GM12878 (cell line): ENCODE results near the gene PDSS1. TPM values are rescaled to one million over a fixed set of nuclear protein-coding genes. Genes with fewer than 3 reads are reported as not detected.

Experiments
- ATAC-seq: fragments of 200-7000 bp; cut with Tn5 transposase; 3 replicates; pipeline ENCODE4 v1.9.1; 2020; ENCODE audit warnings: mild to moderate bottlenecking, moderate library complexity
- BruUV-seq: library from RNA; stranded (reverse); fragments of 400-500 nt; replicated peaks from 2 replicates; lab custom pipeline; 2021; lab: Mats Ljungman, UMichigan
- CTCF ChIA-PET: fragments of 300-600 bp; sonication (Branson Sonifier 250); formaldehyde crosslinking; extraction: SDS; loops from one replicate; lab custom pipeline; 2021; ENCODE audit warnings: inconsistent platforms; lab: Yijun Ruan, JAX
- POLR2A ChIA-PET: fragments of 350-600 bp; formaldehyde crosslinking; extraction: SDS; loops from one replicate; lab custom pipeline; 2021; ENCODE audit warnings: inconsistent platforms; lab: Charles Lee
- RAD21 ChIA-PET: fragments of 300-600 bp; sonication (Branson Sonifier 250); formaldehyde crosslinking; loops from one replicate; lab custom pipeline; 2023; ENCODE audit warnings: antibody characterized with exemption; ENCODE audit not compliant: unreplicated experiment; lab: Charles Lee
- SMC1A ChIA-PET: fragments of 300-600 bp; sonication (Branson Sonifier 250); formaldehyde crosslinking; loops from one replicate; lab custom pipeline; 2023; ENCODE audit not compliant: unreplicated experiment, uncharacterized antibody; lab: Charles Lee
- DNase-seq: peaks from one replicate; pipeline ENCODE4 v3.0.0-alpha.2; 2011; ENCODE audit warnings: low read depth, low spot score
- FAIRE-seq: peaks from 3 replicates; lab custom pipeline; 2011; peaks lifted over from hg19 to GRCh38; lab: Jason Lieb, UNC
- H2AFZ ChIP-seq: 2 replicates; pipeline ENCODE4 v1.6.0; 2011; ENCODE audit warnings: low read depth, low read length, control low read depth; ENCODE audit not compliant: control insufficient read depth
- H3K27ac ChIP-seq: 2 replicates; pipeline ENCODE4 v1.5.1; 2011; ENCODE audit warnings: control low read depth; ENCODE audit not compliant: control insufficient read depth, insufficient read depth
- H3K27me3 ChIP-seq, 2 experiments: replicated peaks in 1 of 2; 2 replicates each; pipeline versions ENCODE4 v1.6.0 to v1.6.1; 2011; ENCODE audit warnings: low read length in 1 of 2; ENCODE audit not compliant: control insufficient read depth in 2 of 2, insufficient read depth in 2 of 2
- H3K36me3 ChIP-seq, 2 experiments: 2 replicates each; pipeline ENCODE4 v1.5.1; 2011; ENCODE audit warnings: low read length in 1 of 2; ENCODE audit not compliant: control insufficient read depth in 2 of 2, insufficient read depth in 2 of 2
- H3K4me1 ChIP-seq: 2 replicates; pipeline ENCODE4 v1.6.1; 2011; ENCODE audit warnings: mild to moderate bottlenecking, low read length, moderate library complexity, mixed read lengths; ENCODE audit not compliant: control insufficient read depth, insufficient read depth
- H3K4me2 ChIP-seq: 2 replicates; pipeline ENCODE4 v1.6.0; 2011; ENCODE audit warnings: control low read depth; ENCODE audit not compliant: control insufficient read depth, insufficient read depth
- H3K4me3 ChIP-seq: fragments of 200-600 bp; sonication (generic); 2 replicates; pipeline ENCODE4 v1.5.1; 2016
- H3K79me2 ChIP-seq: 2 replicates; pipeline ENCODE4 v1.6.0; 2011; ENCODE audit warnings: low read length; ENCODE audit not compliant: control insufficient read depth, insufficient read depth
- H3K9ac ChIP-seq: 2 replicates; pipeline ENCODE4 v1.8.0; 2011; ENCODE audit warnings: low read length, control low read depth, mixed read lengths; ENCODE audit not compliant: control insufficient read depth, insufficient read depth
- H3K9me3 ChIP-seq: replicated peaks from 3 replicates; pipeline ENCODE4 v1.5.1; 2011; ENCODE audit warnings: mild to moderate bottlenecking, low read length; ENCODE audit not compliant: control insufficient read depth, insufficient read depth
- H4K20me1 ChIP-seq: 2 replicates; pipeline ENCODE4 v1.6.0; 2011; ENCODE audit not compliant: control insufficient read depth, insufficient read depth
- BCL11A ChIP-seq: IDR thresholded peaks from 2 replicates; pipeline ENCODE4 v1.6.1; 2011; ENCODE audit warnings: low read depth, low read length
- CBX3 ChIP-seq: fragments of 200-600 bp; sonication (generic); IDR thresholded peaks from 2 replicates; pipeline ENCODE4 v1.6.1; 2016; ENCODE audit warnings: low read depth, borderline replicate concordance
- CREB1 ChIP-seq: IDR thresholded peaks from 2 replicates; pipeline ENCODE4 v1.6.1; 2012; ENCODE audit warnings: low read depth, mild to moderate bottlenecking, inconsistent platforms
- IRF5 ChIP-seq: fragments of 450-650 bp; IDR thresholded peaks from 2 replicates; pipeline ENCODE4 v1.6.1; 2017; ENCODE audit warnings: borderline replicate concordance
- MYB ChIP-seq: fragments of 150-350 bp; IDR thresholded peaks from 2 replicates; pipeline ENCODE4 v1.6.1; 2014; ENCODE audit warnings: mild to moderate bottlenecking, low read depth, low read length, borderline replicate concordance
- RAD21 ChIP-seq: IDR thresholded peaks from 2 replicates; pipeline ENCODE4 v1.6.1; 2011; ENCODE audit warnings: mild to moderate bottlenecking, low read depth, low read length, moderate library complexity; ENCODE audit not compliant: insufficient read depth
- SP1 ChIP-seq: IDR thresholded peaks from one replicate; pipeline ENCODE4 v1.6.1; 2011; ENCODE audit warnings: low read depth, low read length
- ZSCAN29 ChIP-seq: fragments of 450-650 bp; IDR thresholded peaks from 2 replicates; pipeline ENCODE4 v1.6.1; 2017; ENCODE audit warnings: mild to moderate bottlenecking, moderate library complexity
- WGBS: methylation state at CpG from one replicate; pipeline ENCODE4 v1.1.6; 2016; ENCODE audit warnings: low lambda C conversion rate; ENCODE audit not compliant: insufficient replicate concordance, insufficient coverage; ENCODE audit errors: missing lambda C conversion rate; 5-methylcytosine and 5-hydroxymethylcytosine counted together
- in situ Hi-C: fragments of 300-500 bp; cut with MboI; formaldehyde crosslinking; loops from 9 replicates; pipeline ENCODE4 v1.14.3; 2018; ENCODE audit warnings: mixed read lengths
- intact Hi-C: fragments of 100-400 bp; cut with micrococcal nuclease; formaldehyde crosslinking; loops from one replicate; pipeline ENCODE4 v1.14.2; 2022; ENCODE audit not compliant: unreplicated experiment
- polyA plus RNA-seq, 11 experiments: library from polyadenylated mRNA; depleted of rRNA in 4 of 11; unstranded in 6 of 11; stranded (reverse) in 5 of 11; fragments of >200 nt; fragmentation: Nextera tagmentation in 4 of 11; fragmentation: Illumina TruSeq in 1 of 11; extraction: Ambion mirVana in 4 of 11; extraction: Trizol in 1 of 11; gene quantifications; 1 replicate in 1 of 11; 2 replicates in 10 of 11; pipeline versions ENCODE4 v1.2.1 to v1.2.3, GENCODE V29; 2011 to 2016; ENCODE audit warnings: inconsistent platforms in 2 of 11, missing spikeins in 2 of 11, low read depth in 1 of 11
- total RNA-seq, 4 experiments: library from RNA; depleted of rRNA in 3 of 4; stranded (reverse); fragments of >200 nt in 3 of 4; fragmentation: Illumina TruSeq in 1 of 4; extraction: Trizol in 1 of 4; gene quantifications; 2 replicates each; pipeline versions ENCODE4 v1.2.1 to v1.2.3, GENCODE V29; 2013 to 2021
- TF ChIP-seq, protein P1 (sequence below): fragments of 450-650 bp; formaldehyde crosslinking; IDR thresholded peaks from 2 replicates; pipeline ENCODE4 v1.4.0; 2020; ENCODE audit warnings: mild to moderate bottlenecking, moderate library complexity

PDSS1 gene
- total and polyA plus RNA-seq, 10 of the 15 experiments (the other 5 are each of a cell fraction or from before 2014, with no cell fraction given) = 12.2 to 48.2 (median 35.9) TPM

- H3K9me3 ChIP-seq = no peaks in the 10 kb centered on the region
- no peak overlapping the region for H3K9ac ChIP-seq
- no TSS peak for BruUV-seq
- H3K27ac ChIP-seq = no peak overlapping the region
- FAIRE-seq (no peak), DNase-seq (no peak)
- in situ Hi-C loops = no loop called here
- POLR2A ChIA-PET = no interaction called here
- SMC1A ChIA-PET = interaction anchor here (0.5 to 3.7 kb wide), 4 partner anchors 7 to 423 kb away, joined by 3 to 30 read pairs (median 6); no protein-coding TSS in a partner anchor
- peaks cover 10 to 28% of the 10 kb centered on the region in 2 experiments for H3K36me3 ChIP-seq
- H4K20me1 ChIP-seq = no peaks in the 10 kb centered on the region
- no peak overlapping the region for H3K4me2 ChIP-seq
- RAD21 ChIA-PET = interaction anchor here (1.1 to 1.3 kb wide), 2 partner anchors 147 to 148 kb away, joined by 3 to 4 read pairs; no protein-coding TSS in a partner anchor
- no peak for TF ChIP-seq MYB
- TF ChIP-seq CBX3 = no peak
- no peak for TF ChIP-seq RAD21
- TF ChIP-seq, protein P1, sequence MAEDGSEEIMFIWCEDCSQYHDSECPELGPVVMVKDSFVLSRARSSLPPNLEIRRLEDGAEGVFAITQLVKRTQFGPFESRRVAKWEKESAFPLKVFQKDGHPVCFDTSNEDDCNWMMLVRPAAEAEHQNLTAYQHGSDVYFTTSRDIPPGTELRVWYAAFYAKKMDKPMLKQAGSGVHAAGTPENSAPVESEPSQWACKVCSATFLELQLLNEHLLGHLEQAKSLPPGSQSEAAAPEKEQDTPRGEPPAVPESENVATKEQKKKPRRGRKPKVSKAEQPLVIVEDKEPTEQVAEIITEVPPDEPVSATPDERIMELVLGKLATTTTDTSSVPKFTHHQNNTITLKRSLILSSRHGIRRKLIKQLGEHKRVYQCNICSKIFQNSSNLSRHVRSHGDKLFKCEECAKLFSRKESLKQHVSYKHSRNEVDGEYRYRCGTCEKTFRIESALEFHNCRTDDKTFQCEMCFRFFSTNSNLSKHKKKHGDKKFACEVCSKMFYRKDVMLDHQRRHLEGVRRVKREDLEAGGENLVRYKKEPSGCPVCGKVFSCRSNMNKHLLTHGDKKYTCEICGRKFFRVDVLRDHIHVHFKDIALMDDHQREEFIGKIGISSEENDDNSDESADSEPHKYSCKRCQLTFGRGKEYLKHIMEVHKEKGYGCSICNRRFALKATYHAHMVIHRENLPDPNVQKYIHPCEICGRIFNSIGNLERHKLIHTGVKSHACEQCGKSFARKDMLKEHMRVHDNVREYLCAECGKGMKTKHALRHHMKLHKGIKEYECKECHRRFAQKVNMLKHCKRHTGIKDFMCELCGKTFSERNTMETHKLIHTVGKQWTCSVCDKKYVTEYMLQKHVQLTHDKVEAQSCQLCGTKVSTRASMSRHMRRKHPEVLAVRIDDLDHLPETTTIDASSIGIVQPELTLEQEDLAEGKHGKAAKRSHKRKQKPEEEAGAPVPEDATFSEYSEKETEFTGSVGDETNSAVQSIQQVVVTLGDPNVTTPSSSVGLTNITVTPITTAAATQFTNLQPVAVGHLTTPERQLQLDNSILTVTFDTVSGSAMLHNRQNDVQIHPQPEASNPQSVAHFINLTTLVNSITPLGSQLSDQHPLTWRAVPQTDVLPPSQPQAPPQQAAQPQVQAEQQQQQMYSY (CRISPR knock-in tag) = no peak
- TF ChIP-seq BCL11A = no peak
- TF ChIP-seq SP1 = no peak
- no peak for TF ChIP-seq CREB1
- TF ChIP-seq IRF5 = no peak
- TF ChIP-seq ZSCAN29 = no peak
- TF ChIP-seq, all 136 proteins: peak for 0
- 97% methylated on average over 14 of the region's 14 CpGs for WGBS
- CTCF ChIA-PET = interaction anchor here (0.9 to 3.8 kb wide), 5 partner anchors 8 to 150 kb away, joined by 3 to 29 read pairs (median 6); no protein-coding TSS in a partner anchor
- no peaks in the 10 kb centered on the region for H3K27me3 ChIP-seq
- H3K79me2 ChIP-seq = peaks cover 5% of the 10 kb centered on the region
- no peak overlapping the region for H3K4me3 ChIP-seq
- intact Hi-C loops = loop anchor here (10.0 kb wide), 1 partner anchor 399 kb away; no protein-coding TSS in a partner anchor
- H2AFZ ChIP-seq = no peak overlapping the region
- peaks cover 25% of the 10 kb centered on the region for H3K4me1 ChIP-seq
- ATAC-seq = no peak
Measured at GRCh38 chr10:26733750-26734568, 36.5 kb downstream of the PDSS1 start.
